ENCODE data around the gene STON2.
"Not testable (repeated sequence)": the region's sequence is repeated elsewhere in the genome, so short reads cannot be mapped to it uniquely, and the experiment has no call there.

Gene STON2, protein sequence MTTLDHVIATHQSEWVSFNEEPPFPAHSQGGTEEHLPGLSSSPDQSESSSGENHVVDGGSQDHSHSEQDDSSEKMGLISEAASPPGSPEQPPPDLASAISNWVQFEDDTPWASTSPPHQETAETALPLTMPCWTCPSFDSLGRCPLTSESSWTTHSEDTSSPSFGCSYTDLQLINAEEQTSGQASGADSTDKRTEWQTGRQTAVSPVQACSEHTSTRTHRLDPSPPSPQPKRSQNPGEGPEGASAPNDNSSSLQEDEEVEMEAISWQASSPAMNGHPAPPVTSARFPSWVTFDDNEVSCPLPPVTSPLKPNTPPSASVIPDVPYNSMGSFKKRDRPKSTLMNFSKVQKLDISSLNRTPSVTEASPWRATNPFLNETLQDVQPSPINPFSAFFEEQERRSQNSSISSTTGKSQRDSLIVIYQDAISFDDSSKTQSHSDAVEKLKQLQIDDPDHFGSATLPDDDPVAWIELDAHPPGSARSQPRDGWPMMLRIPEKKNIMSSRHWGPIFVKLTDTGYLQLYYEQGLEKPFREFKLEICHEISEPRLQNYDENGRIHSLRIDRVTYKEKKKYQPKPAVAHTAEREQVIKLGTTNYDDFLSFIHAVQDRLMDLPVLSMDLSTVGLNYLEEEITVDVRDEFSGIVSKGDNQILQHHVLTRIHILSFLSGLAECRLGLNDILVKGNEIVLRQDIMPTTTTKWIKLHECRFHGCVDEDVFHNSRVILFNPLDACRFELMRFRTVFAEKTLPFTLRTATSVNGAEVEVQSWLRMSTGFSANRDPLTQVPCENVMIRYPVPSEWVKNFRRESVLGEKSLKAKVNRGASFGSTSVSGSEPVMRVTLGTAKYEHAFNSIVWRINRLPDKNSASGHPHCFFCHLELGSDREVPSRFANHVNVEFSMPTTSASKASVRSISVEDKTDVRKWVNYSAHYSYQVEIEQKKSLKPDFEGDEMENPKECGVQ

GRCh38 chr14:81400202-81400678, at the start of gene STON2:
Gene STON2 (minus strand): TSS chr14:81400324. CDS start chr14:81398382, 1,942 bp downstream.
- DNase-seq (ENCODE audit: low read depth), result no peak

DNA sequence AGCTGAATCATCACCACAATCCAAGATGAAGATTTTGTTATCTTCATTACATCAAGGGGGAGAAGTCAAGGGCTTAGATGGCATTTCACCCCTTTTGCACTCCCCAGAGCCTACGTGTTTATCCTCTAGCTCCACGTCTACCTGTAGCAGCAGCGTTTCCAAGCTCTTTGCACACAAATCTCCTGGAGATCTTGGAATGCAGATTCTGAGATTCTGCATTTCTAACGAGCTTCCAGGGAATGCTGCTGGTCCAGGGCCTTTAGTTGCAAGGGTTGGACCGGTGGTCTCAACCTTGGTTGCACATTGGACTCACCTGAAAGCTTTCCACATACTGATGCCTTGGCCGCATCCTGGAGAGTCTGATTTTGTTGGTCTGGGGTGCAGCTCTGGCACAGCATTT, 49.5 kb upstream of the STON2 start:
- DNase-seq (ENCODE audit: low read depth), result peak; percentile 40

- DNase-seq (ENCODE audit: low read depth), result no peak
These were observed 49.0 kb upstream of the STON2 start for GRCh38 chr14:81449114-81449513.

- no peak for DNase-seq (ENCODE audit: low read depth)
These were observed 47.1 kb upstream of the STON2 start for GRCh38 chr14:81447021-81447764.

GRCh38 chr14:81446279-81447007, 46.3 kb upstream of the STON2 start:
- DNase-seq (ENCODE audit: low read depth), result peak; percentile 21

DNA sequence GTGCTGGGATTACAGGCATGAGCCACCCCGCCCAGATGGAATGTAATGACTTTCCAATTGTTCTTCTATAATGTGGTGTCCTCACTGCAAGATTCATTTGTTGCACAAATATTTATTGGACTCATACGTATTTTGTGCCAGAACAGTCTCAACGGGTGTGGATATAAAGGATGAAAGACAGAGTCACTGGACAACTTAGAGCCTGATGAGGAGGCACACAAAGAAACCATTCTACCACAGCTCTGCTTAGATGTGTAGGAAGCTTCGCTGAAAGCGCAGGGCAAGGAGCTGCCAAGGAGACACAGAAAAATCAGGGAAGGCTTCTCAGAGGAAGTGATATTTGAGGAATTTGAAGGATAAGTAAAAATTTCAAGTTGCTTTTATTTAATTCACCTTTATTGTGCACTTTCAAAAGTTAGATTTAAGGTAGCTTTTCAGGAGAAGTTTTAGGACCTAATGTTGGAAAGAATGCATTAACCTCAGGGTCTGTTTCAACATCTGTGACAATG, 41.6 kb upstream of the STON2 start:
- no peak for DNase-seq (ENCODE audit: low read depth)

DNA sequence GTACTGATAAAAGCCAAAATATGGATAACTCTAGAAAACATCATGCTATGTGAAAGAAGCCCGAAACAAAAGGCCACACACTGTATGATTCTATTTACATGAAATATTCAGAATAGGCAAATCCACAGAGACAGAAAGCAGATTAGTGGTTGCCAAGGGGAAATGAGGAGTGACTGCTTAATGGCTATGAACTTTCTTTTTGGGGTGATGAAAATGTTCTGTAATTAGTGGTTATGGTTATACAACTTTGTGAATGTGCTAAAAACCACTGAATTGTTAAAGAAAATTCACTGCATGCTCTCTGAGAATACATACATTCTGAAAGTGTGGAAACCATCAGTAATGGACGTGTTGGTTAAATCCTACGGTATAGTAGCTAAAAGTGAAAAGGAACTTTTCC, 39.9 kb upstream of the STON2 start:
- DNase-seq (ENCODE audit: low read depth), result no peak

DNA sequence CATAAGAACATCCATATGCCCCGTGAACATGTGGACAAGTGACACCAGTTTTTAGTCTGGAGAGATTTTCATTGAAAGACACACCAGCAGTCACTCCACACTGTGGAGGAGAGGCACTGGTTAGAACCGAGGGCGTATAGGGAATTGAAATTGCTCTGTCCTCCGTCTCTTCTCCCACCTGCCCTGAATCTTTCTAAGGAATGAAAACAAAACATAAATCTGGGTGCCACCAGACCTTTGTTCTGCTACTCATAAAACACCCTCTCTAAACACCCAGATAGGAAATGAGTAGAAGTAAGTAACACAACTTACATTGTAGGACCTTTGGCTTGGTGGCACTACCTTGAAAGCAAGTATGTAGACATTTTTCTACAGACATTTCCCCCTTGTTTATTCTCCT, 37.1 kb upstream of the STON2 start:
- DNase-seq (ENCODE audit: low read depth), result no peak

GRCh38 chr14:81436296-81437138, 36.4 kb upstream of the STON2 start:
- DNase-seq (ENCODE audit: low read depth), result peak; percentile 35

GRCh38 chr14:81435391-81436295, 35.5 kb upstream of the STON2 start:
- DNase-seq (ENCODE audit: low read depth), result peak; percentile 21

- no peak for DNase-seq (ENCODE audit: low read depth)
These were observed 34.9 kb upstream of the STON2 start for GRCh38 chr14:81435048-81435390.

- no peak for DNase-seq (ENCODE audit: low read depth)
These were observed 34.1 kb upstream of the STON2 start for GRCh38 chr14:81434230-81434629.

DNA sequence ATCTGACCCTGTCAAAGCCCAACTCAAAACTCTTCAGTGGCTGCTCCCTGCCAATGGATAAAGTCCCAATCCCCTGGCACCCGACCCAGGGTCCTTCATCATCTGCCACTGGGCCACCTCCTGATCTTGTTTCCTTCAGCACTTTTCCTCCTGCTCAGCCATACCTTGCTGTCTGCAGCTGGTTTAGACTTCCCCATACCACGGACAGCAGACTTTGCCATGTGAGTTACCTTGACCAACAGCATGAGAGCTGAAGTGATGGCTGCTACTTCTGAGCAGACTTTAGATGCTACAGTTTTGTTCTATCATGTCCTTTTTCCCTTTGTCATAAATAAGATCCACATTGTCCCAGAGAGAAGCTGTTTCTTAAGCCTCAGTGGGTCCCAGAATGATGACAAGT, 33.3 kb upstream of the STON2 start:
- no peak for DNase-seq (ENCODE audit: low read depth)

DNA sequence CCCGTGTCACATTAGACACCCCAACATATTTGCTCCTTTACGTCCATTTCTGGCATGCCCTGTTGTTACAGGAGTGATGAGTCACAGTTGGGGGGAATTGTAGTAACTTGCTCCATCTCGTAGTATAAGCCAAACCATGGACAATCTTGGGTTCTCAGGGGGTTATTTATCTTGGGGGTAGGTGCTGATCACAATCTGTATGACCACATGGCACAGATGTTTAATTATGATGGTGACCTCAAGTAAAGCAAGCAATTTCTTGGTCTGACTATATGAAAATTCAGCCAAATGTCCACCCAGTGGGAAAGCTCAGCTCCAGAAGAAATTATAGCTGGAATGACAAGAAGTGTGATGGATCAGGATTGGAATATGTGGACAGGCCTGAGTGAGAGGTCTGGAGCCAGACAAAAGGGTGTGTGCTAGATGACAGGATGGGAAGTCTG, 32.1 kb upstream of the STON2 start:
- no peak for DNase-seq (ENCODE audit: low read depth)

DNA sequence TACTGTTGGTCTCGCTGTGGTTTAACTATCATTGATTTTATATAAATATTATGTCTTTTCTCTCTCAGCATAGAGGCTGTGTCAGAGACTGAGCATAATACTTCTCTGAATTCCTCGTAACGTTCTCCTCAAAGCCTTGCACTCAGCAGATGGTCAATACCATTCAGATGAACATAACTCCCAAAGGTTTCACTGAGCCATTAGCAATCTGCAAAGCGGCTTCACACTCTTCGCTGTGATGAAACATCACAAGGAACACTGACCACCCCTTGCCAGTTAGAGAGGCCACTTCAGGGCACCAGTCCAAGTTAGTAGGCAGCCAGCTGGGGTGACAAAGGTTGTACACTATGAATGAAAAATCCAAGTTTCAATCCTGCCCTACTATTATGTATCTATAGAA, 30.1 kb upstream of the STON2 start:
- DNase-seq (ENCODE audit: low read depth), result no peak

GRCh38 chr14:81429749-81430148, 29.6 kb upstream of the STON2 start:
- DNase-seq (ENCODE audit: low read depth), result not testable (repeated sequence)

DNA sequence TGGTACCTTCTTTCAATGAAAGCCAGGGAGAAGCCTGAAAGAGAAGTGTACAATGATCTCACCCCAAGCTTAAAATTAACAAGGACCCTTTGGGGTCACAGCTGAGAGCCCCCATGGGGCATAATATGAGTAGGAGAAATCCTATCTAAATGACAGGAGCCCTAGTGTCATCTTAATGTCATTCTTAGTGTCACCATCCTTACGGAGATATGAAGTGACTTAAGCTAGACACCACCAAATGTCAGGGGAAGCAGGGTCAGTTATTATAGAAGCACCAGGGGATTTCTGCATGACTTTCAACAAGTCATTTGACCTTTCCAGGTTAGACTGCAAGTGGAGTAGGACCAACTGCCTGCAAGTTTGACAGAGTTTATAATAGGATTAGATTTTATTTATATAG, 28.9 kb upstream of the STON2 start:
- no peak for DNase-seq (ENCODE audit: low read depth)

DNA sequence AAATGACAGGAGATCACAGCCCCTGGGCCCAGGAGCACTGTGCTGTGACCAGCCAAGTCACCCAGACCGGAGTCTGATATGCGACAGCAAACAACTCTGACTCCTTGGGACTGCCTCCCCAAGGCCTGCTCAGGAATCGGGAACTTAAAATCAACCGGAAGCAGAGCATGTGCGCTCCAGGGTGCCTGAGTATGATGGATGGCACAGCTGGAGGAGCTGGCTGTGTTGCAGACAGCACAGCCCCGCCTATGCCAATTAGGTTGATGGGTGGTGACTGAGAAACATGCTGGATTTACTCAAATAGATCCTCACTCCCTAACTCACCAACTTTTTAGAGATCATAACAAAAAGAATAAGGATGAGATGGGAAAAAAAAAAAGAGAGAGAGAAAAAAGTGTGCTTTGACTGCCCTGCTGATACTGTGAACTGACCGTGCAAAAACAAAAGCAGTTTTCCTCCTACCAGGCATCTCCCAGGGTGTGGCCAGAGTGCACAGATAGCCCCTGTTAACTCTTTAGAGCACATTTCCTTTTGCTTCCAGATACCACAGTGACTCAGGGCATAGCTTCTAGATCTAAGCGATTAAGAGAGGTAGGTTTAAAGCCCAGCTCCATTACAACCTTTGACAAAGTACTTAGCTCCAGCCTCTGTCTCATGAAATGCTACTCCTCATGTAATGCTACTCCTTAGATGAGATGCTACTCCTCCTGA, 27.4 kb upstream of the STON2 start:
- no peak for DNase-seq (ENCODE audit: low read depth)

DNA sequence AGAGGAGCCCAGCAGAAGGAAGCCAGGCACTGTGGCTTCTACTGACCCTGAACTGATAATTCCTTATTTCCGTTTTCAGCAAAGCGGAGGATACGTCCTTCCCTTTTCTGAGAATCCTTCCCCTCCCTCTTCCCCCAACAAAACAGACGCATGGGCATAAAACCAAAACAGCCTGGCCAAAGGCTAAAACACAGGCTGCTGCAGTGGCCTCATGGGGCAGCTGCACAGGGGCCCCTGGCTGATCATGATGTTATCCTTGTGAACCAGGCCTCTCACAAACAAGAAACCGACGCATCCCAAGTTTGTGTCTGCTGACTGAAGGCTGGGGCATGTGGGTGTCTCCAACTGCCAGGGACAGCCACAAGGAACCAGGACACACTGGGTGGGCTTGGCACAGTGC, 23.4 kb upstream of the STON2 start:
- DNase-seq (ENCODE audit: low read depth), result no peak
